GM21528 (cell line): ENCODE results near the gene MT1M.
A peak's percentile ranks its signal among the peaks of the same experiment; 100 is the strongest.

Source experiments
- ATAC-seq: cut with Tn5 transposase; IDR thresholded peaks from one replicate; pipeline ENCODE4 v1.9.1; 2021; ENCODE audit warnings: mild to moderate bottlenecking, moderate library complexity; ENCODE audit not compliant: unreplicated experiment, low FRiP score

MT1M gene

GRCh38 chr16:56625943-56626654 lies 6.4 kb upstream of the MT1M start:
- ATAC-seq = no peak

GRCh38 chr16:56626685-56627084 lies 5.8 kb upstream of the MT1M start:
- no peak for ATAC-seq

- no peak for ATAC-seq
These were observed 3.7 kb upstream of the MT1M start for GRCh38 chr16:56628486-56629350.

- no peak for ATAC-seq
These were observed 2.9 kb upstream of the MT1M start for GRCh38 chr16:56629531-56629930.

- peak; percentile 74 for ATAC-seq
These were observed 2.3 kb upstream of the MT1M start for GRCh38 chr16:56630134-56630533.

GRCh38 chr16:56631197-56631596 lies 1.3 kb upstream of the MT1M start:
- ATAC-seq = no peak

- ATAC-seq = no peak
These were observed 665 bp upstream of the MT1M start for GRCh38 chr16:56631832-56632155.

- no peak for ATAC-seq
These were observed 448 bp downstream of the MT1M start for GRCh38 chr16:56632848-56633365.

GRCh38 chr16:56633535-56633934 lies 1.1 kb downstream of the MT1M start:
- no peak for ATAC-seq

- no peak for ATAC-seq
These were observed 2.4 kb downstream of the MT1M start for GRCh38 chr16:56634715-56635440.

- ATAC-seq = no peak
These were observed 3.0 kb downstream of the MT1M start for GRCh38 chr16:56635441-56635967.

GRCh38 chr16:56636616-56637413 lies 4.4 kb downstream of the MT1M start:
- ATAC-seq = no peak

- no peak for ATAC-seq
These were observed 5.6 kb downstream of the MT1M start, which contains the start of gene MT1A for GRCh38 chr16:56637814-56638750. MT1A (plus strand) TSS chr16:56638666; CDS start chr16:56638739, 73 bp downstream.

GRCh38 chr16:56639045-56639444 lies 6.6 kb downstream of the MT1M start:
- ATAC-seq = no peak

- no peak for ATAC-seq
These were observed 7.6 kb downstream of the MT1M start for GRCh38 chr16:56640076-56640475.

GRCh38 chr16:56641166-56641565 lies 8.7 kb downstream of the MT1M start:
- ATAC-seq = no peak

GRCh38 chr16:56643080-56643778 lies 10.8 kb downstream of the MT1M start:
- ATAC-seq = peak; percentile 63

GRCh38 chr16:56643833-56644232 lies 11.4 kb downstream of the MT1M start:
- no peak for ATAC-seq
